Activated CD4-positive, alpha-beta T cell treated with anti-CD3 and anti-CD28 coated beads for 4 hours (primary cell): ENCODE results near the gene RACK1.

Source experiments
- DNase-seq, 2 donors: peaks; one replicate each; pipeline ENCODE4 v3.0.0-alpha.2; 2020

Gene RACK1

DNA sequence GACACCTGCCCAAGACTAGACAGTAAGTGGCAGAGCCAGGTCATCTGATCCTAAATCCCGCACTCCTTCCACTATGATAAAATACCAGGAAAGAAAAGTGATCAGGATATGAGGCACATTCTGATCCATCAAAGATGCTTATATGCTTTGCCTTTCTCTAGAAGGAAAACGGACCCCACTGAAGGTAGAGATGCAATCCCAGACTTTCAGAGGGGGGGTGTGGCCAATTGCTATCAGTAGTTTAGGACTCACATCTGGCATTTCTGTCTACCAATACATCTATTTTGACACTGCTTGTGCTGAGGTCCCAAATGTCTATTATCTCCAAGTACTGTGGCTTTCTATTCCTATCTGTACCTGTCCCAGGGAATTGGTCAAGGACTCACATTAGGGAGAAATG is 15.6 kb upstream of the RACK1 start:
- no peak for DNase-seq

DNA sequence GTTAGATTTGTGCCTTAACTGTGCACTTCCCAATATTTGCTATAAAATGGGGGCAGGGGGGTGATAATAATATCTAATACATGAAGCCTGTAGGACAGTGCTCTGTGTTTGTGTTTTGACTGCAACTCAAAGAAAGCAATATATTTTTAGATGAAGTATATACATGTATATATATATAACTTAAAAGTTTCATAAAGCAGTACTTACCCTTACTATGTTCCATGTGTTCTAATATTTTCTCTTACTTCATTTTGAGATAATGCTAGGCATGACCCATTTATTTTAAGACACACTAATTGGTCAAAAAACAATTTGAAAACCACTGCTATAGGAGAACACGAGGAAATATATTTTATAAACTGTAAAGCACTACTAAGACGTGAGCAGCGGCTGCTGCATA is 14.9 kb upstream of the RACK1 start:
- DNase-seq, result no peak

DNA sequence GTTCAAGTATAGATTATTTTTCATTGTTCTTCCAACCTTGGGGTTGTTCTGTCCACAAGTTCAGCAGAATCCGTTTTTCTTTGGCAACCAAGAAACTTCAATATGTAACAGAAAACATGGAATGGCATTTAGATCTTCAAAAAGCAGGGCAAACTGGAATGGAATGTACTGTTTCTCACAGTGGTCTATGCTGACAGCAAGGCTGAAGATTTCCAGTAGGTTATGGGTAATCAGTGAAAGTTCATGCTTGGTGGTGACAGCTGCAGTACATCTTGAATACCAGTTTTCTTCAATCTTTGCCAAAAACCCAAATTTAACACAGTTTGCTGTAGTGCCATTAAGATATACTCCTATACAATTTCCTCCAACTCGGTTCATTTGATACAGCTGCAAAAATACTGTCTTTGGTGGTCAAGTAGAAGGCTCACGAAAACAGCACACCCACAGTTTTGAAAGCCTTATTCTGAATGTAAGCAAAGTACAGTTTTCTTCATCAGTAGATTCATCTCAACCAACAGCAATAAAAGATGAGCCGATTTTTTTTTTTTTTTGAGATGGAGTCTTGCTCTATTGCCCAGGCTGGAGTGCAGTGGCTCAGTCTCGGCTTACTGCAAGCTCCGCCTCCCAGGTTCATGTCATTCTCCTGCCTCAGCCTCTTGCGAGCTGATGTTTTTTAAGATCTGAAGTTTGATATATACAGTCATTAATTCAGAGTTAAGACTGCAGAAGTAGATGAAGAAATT is 12.3 kb upstream of the RACK1 start:
- no peak for DNase-seq

DNA sequence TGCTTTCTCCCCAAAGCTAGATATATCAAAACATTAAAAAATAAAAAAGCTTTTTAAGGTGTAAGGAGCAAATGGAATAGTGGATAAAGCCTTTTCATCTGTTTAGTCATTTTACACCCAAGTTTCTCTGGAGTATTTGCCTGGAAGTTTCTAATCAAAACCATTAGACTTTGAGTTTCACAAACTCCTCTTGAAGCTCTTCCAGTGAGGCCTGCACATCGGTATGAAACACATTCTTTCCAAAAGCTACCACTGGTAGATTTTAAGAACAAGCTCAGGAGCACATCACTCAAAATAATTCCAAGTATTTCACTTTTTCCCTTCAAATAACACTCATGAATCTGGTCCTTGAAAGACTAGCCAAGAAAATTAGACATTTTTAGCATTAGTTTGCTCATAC is 11.6 kb upstream of the RACK1 start:
- no peak for DNase-seq

DNA sequence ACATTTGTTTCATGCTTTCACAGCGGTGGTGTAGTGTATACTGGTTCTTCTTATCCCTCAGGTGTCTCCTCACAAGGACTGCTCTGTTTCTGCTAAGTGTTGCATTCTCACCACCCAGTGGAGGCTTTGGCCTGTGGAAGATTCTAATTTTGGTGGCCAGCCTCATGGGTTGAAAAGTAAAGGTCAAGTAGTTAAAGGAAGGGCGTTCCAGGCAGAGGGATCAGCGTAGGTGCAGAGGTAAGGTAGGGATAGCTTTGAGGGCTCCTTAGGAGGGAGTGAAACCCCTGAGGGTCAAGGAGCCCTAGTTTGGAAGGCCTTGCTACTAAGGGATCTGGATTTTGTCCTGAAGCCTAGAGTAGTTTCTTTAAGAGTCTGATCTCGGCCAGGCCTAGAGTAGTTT is 4.6 kb upstream of the RACK1 start:
- DNase-seq, result no peak

DNA sequence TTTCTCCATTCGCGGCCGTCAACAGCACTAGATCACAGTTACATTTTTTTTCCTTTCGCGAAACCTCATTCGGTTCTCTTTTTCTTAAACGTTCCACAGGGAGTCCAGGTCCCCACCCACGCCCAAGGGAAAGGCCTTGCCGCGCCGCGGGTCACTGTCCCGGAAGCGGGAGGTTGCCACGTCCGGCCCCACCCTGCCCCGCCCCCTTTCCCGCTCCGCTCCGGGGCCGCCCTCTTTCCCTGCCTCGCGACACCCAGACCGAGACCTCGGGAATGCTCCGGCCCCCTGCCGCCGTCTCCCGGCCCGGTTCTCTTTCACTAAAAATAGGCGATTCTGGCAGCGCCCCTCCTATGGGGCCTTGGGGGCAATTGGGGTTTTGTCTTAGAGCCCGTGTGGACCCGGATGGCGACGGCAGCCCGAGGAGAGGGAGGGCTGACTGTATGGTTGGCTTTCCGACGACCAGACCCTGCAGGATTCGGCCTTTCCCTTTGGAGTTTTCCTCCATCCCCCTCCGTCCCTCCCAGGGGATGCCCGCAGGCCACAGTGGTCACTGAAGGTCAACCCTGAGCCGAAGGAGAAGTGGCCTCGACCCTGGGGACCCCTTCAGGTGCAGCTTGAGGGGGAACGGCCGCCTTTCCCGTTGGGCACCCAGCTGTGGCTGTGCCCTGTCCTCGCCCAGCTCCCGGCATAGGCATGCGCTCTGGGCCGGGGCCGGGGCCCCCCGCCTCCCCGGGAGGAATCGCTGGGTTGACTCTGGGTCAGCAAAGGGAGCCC is 2.8 kb upstream of the RACK1 start:
- DNase-seq, result peak; percentile 69 to 81

DNA sequence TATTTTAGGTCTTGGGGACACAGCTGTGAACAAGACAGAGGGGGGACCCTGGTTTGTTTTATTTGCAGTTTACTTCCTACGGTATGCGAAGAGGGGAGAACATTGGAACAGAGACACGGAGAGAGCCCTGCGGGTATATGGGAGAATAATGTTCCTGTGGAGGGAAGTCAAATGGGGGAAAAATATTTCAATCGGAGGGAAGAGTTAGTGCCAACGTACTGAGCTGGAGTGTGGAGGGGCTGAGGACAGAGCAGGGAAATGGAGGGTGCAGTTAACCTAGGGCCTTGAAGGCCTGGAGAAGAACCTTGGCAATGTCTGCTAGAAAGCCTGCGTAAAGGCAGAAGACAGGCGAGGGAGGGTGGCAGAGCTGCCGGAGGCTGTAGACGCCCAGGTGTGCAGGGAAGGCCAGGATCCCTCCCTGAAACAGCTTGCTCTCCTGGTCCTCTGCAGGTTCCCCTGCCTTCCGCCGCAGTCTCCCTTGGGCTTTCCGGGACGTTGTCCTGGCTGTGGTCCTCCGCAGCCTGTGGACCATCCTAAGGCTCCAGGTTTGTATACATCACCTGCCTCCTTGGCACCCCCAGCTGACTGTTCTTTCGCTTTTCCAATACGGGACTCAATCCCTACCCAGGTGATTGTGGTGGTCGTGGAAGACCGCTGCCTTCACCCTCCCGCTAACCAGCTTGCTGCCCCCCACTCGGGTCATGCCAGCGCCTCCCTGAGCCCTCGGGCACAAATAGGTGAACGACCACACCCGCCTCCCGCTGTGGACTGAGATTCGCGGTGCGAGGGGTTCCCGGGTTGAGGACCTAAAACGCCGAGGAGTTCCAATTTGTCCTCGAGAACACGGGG is 1.9 kb upstream of the RACK1 start:
- DNase-seq, result no peak

DNA sequence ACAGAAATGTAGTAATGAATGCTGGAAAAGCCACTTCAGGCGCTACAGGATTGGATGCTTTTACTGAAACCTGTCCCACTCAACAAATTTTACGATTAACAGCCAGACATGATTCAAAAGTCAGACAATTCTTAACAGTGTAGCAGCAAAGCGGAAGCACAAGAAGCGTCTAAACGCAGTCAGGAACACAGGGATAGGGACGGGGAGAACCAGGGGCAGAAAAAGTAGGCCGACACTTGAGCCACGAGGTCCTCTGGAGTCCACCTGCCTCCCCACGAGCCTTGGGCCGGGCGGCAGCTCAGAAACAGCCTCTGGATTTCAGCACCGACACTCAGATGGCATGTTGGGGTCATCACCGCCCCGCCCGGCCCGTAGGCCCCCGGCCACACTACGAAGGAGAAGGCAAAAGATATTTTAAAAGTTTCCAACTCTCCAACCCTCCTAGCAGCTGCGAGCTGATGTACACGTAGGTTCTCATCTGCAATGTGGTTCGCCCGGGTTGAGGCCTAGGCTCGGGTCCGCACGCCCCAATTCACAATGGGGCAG is 615 bp downstream of the RACK1 start:
- DNase-seq, result no peak

DNA sequence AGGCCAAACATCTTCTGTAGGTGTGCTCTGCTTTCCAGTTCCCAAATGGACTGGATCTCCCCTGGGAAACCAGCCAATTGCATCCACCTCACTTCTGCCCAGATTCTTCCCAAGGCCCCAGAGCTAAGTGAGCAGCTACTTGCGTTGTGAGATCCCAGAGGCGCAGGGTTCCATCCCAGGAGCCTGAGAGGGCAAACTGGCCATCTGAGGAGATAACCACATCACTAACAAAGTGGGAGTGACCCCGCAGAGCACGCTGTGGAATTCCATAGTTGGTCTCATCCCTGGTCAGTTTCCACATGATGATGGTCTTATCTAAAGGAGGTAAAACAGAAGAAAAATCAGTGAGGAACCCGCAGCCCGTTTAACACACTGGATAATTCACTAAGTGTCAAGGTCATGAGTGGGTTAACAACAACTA is 1.7 kb downstream of the RACK1 start:
- no peak for DNase-seq

DNA sequence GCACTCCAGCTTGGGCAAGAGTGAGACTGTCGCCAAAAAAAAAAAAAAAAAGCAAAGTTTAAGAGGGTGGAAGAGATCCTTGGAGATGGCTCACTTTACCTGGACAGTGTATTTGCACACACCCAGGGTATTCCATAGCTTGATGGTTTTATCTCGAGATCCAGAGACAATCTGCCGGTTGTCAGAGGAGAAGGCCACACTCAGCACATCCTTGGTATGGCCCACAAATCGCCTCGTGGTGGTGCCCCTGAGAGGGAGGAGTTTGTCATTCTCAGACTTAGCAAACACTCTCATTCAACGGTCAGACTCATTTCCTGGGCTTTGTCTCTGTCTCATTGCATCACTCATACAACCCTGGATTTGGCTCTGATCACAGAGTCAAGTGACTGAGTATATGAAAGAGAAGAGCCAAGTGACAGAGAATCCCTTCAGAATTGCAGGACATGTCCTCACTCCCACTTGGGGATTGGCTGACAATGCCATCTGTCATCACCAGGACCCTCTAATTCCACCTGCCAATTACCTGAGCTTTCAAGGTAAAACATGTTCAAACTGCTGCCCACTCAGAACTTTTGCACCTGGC is 2.2 kb downstream of the RACK1 start:
- DNase-seq, result peak; percentile 30 to 34

DNA sequence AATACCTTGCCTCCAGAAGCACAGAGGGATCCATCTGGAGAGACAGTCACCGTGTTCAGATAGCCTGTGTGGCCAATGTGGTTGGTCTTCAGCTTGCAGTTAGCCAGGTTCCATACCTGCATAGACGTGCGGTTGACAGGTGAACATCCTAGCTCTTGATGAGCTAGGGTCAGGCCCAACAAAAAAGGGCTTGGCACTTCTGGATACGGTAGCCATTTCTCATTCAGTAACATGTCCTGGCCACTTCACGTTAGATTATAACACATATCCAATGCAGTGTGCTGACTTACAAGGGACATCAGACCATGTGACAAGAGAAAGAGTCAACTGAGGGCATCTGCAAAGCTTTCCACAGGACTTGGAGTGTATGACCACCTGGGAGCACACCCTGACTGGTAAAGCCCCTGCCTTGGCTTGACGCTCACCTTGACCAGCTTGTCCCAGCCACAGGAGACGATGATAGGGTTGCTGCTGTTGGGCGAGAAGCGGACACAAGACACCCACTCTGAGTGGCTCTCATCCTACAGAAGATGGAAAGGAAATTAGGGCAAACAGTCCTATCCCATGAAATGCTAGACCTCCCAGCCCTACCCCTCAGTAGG is 4.5 kb downstream of the RACK1 start:
- DNase-seq, result no peak

DNA sequence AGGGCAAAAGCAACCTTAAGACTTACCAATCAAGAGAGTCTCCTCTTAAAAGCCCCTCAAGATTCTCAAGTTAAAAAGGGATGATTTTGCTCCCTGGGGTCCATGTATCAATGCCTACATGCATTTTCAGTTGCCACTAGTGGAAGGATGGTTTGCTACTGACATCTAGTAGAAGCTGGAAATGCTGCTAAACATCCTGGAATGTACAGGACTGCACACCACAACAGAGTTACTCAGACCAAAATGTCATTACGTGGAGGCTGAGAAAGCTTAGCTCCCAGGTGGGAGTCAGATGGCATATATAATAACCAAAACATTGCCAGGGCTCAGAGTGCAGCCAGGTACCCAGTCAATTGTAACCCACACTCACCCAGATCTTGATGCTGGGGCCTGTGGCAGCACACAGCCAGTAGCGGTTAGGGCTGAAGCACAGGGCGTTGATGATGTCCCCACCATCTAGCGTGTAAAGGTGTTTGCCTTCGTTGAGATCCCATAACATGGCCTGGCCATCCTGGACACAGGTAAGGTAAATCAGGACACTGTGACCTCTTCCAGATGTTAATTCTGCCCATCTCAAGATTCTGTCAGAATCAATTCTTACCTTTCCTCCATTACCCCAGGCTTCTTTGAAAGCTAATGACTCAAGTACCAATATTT is 5.8 kb downstream of the RACK1 start:
- DNase-seq, result no peak

DNA sequence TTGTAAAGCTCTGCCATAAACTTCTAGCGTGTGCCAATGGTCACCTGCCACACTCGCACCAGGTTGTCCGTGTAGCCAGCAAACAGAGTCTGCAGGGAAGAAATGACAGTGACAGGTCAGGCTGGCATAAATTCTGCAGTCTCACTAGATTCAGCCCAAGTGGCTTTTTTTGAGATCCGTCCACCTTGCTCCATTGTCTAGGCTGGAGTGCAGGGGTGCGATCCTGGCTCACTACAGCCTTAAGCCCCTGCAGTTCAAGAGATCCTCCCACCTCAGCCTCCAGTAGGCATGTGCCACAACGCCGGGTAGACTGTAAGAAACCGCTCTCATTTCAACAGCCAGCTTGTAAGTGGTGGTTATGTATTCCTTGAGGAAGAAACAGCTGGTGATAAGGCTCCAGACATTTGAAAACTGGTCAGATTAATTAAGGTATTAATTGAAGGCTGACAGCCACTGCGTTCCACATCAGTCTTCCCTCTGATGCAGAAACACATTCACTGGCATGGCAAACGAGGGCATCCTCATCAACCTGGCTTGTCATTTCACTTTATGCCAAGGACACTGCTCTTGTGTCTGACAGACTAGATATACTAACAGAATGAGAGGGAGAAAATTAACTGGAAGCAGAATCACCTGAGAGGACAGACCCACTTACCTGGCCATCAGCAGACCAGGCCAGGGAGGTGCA is 6.6 kb downstream of the RACK1 start:
- DNase-seq, result no peak

DNA sequence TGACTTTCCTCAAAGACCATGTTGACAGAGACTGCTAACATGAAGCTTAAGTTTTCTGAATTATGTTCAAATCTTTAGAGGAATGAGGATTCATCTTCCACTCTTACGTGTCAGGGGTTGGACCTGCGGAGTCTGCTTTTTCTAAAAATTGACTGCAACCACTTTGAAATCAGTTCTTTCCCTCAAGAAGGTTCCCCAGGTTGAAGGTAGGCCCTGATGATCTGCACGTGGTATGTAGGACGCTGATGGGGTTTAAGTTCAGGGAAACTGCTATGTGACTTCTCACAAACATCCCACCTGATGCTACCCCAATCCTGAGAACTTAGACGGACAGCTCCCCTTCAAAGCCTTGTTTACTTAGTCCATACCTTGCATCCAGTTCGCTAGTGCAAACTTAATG is 7.2 kb downstream of the RACK1 start:
- DNase-seq, result no peak

DNA sequence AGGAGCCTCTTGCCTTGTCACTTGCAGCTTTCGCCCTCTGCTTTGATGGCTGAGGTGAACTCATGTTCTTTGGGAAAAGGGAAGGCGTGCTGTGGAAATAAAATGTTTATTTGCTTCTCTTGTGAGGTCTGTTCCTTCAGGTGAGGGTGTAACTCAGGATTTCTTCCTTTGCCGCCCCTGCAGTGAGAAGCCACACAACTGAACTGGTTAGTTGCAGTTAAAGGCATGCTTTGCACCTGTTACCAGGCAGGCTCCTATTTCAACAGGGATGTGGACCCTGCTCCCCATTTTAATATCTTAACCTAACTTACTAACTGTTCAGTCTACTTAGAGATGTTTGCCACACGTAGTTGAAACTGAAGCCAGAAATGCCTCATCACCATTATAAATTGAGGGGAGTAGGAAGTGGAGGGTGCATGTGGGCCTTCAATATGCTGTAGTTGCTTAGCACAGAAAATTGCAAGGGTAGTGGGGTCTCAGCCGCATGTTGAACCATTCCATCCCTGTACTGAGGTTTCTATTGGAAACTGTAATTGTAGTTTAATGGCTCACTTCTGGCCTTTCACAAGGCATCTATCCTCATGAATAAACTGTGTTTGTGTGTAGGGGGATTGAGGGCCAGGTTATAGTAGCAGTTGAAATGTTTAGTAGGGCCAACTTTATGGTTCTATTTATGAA is 7.9 kb downstream of the RACK1 start:
- no peak for DNase-seq

DNA sequence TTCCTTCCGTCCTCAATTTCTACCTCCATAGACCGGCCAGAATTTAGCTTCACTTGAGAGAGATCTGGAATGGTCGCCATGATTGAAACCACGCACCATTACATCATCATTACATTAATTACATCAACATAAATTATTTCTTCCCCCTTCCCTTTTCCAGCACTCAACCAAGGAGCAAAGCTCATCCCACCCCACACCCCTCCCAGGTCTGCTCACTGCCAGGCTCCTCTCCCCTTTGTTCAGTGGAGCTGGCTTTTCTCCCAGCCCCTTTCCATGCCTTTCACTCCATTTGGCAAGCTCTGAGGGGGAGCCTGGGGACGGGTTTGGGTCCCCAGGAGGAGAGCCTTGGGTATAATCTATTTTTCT is 8.4 kb downstream of the RACK1 start:
- DNase-seq, result no peak

DNA sequence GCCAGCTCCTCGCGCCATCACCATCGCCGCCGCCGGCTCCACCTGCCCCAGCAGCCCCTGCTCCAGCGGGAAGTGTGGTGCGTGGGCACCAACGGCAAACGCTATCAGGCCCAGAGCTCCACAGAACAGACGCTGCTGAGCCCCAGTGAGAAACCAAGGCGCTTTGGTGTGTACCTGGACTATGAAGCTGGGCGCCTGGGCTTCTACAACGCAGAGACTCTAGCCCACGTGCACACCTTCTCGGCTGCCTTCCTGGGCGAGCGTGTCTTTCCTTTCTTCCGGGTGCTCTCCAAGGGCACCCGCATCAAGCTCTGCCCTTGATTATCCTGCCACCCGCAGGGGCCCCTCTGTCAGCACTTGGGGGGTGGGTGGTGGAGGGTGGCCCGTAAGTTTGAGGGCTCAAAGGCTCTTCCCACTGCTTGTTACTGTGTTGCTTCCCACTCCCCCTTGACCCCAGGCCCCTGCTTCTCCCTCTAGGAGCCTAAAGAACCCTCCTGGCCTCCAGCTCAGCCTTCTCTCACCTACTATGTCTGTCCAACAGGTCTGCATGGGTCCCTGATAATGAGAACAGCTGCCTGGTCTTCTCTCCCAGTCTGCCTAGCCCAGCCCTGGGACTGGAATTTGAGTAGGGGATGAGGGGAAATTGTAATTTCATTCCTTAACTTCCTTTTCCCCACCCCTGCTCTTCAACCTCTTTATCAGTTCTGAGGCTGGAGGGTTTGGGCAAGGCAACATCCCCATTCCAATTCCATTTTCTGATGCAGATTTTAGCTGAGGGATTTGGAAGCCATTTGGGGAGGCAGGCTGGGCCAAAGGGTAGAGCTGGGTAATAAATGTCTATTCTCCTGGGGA is 9.0 kb downstream of the RACK1 start:
- DNase-seq, result no peak

DNA sequence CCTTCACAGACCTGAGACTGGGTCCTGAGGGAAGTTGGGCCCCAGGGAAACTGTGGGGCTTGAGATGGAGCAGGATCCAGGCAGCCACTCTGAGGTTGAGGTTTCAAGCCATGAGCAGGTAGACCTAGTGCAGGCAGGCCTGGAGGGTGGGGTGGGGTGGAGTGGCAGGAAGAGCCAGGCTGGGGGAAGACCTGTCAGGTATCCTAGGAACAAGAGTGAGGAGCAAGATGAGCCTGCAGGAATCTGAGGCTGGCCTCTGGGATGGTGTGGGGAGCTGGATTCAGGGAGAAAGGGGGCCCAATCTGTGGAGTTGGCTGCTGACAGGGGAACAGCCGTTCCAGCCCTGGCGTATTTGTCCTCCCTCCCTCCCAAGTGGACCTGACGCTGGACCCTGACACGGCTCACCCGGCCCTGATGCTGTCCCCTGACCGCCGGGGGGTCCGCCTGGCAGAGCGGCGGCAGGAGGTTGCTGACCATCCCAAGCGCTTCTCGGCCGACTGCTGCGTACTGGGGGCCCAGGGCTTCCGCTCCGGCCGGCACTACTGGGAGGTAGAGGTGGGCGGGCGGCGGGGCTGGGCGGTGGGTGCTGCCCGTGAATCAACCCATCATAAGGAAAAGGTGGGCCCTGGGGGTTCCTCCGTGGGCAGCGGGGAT is 9.8 kb downstream of the RACK1 start:
- DNase-seq, result no peak

DNA sequence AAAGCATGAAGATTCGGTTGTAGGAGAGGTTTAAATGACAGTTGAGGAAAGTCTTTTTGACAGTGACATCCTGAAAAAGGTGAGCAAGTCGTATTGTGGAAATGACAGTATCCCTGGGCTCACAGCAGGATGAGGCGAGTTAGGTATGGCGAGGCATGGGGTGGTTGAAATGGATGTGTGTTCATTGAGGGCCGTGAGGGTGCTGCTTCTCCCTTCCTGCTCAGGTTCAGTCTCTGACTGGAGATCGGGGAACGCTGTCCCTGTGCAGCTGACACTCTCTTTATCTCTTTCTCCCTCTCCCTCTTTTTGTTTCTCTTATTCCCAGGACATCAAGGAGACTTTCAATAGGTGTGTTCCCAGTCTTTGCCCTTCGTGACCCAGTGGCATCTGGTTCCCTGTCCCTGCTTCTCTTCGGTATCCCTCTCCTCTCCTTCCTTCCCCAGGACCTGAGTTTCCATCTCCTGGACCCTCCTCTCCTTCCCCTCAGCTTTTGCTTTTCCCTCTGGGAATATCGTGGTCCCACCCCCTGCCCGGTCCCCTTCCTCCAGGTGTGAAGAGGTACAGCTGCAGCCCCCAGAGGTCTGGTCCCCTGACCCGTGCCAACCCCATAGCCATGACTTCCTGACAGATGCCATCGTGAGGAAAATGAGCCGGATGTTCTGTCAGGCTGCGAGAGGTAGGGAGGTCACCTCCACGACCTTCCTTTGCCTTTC is 10.5 kb downstream of the RACK1 start:
- DNase-seq, result no peak
